Lung (tissue), 12 donors: Measurements from ENCODE around the gene KIAA0513. TPM values are rescaled to one million over a fixed set of nuclear protein-coding genes. Genes with fewer than 3 reads are reported as not detected.
A peak's percentile ranks its signal among the peaks of the same experiment; 100 is the strongest.

ENCODE experiments used
- ATAC-seq: fragments of 200-7000 bp; cut with Tn5 transposase; one replicate; pipeline ENCODE4 v1.9.1; 2020; ENCODE audit warnings: moderate number of reproducible peaks; ENCODE audit not compliant: insufficient read depth, low FRiP score
- DNase-seq, 3 donors: peaks; one replicate each; pipeline ENCODE4 v3.0.0-alpha.2; 2013 to 2017
- H3K27ac ChIP-seq, 2 donors: one replicate each; pipeline ENCODE4 v1.5.1; 2013; ENCODE audit warnings: mild to moderate bottlenecking in 2 of 2, moderate library complexity in 2 of 2, control low read depth in 1 of 2, inconsistent platforms in 1 of 2, low read depth in 1 of 2, low read length in 1 of 2
- H3K27me3 ChIP-seq, 3 donors: one replicate each; pipeline ENCODE4 v1.5.1; 2013; ENCODE audit warnings: low read length in 2 of 3; ENCODE audit not compliant: control insufficient read depth in 3 of 3, insufficient read depth in 3 of 3
- H3K36me3 ChIP-seq, 4 donors: one replicate each; pipeline ENCODE4 v1.5.1; 2013; ENCODE audit warnings: low read length in 4 of 4, mild to moderate bottlenecking in 1 of 4, moderate library complexity in 1 of 4; ENCODE audit not compliant: control insufficient read depth in 4 of 4, insufficient read depth in 4 of 4
- H3K4me1 ChIP-seq, 5 donors: one replicate each; pipeline ENCODE4 v1.5.1; 2013; ENCODE audit warnings: low read length in 5 of 5, mild to moderate bottlenecking in 2 of 5, moderate library complexity in 1 of 5; ENCODE audit not compliant: control insufficient read depth in 5 of 5, insufficient read depth in 5 of 5
- H3K4me3 ChIP-seq: one replicate; pipeline ENCODE4 v1.5.1; 2013; ENCODE audit warnings: mild to moderate bottlenecking, control low read depth, moderate library complexity
- H3K9ac ChIP-seq, 2 donors: one replicate each; pipeline ENCODE4 v1.5.1; 2013; ENCODE audit warnings: low read length in 2 of 2, control low read depth in 1 of 2; ENCODE audit not compliant: insufficient read depth in 1 of 2
- H3K9me3 ChIP-seq, 4 donors: one replicate each; pipeline ENCODE4 v1.5.1; 2013; ENCODE audit warnings: low read length in 3 of 4, mild to moderate bottlenecking in 1 of 4, moderate library complexity in 1 of 4; ENCODE audit not compliant: control insufficient read depth in 4 of 4, insufficient read depth in 3 of 4
- CTCF ChIP-seq: IDR thresholded peaks from 2 replicates; pipeline ENCODE4 v1.5.1; 2012; ENCODE audit warnings: mild to moderate bottlenecking; ENCODE audit errors: control extremely low read depth, extremely low read depth
- WGBS, 2 donors: extraction: QIAGEN DNeasy Blood & Tissue Kit; methylation state at CpG; one replicate each; pipeline ENCODE4 v1.1.7; 2013; 5-methylcytosine and 5-hydroxymethylcytosine counted together
- polyA plus RNA-seq, 2 donors: library from polyadenylated mRNA; stranded (reverse); fragments of 200-250 nt; gene quantifications; one replicate each; pipeline ENCODE4 v1.2.1, GENCODE V29; 2013
- total RNA-seq, 2 donors: library from RNA; depleted of rRNA in 1 of 2; stranded (reverse); fragments of >200 nt in 1 of 2; gene quantifications; one replicate each; pipeline ENCODE4 v1.2.1, GENCODE V29; 2014 to 2021
- donor health status: control.
- donor health status: control.
- donor health status: Bipolar disorder and iron deficiency.
- donor health status: healthy.
- donor health status: DM: yes; HTN: yes; CAD: no.

Gene KIAA0513
- total and polyA plus RNA-seq, 4 donors: 10.4 to 23.5 (median 12.0) TPM

GRCh38 chr16:85045077-85045476 is 17.5 kb downstream of the KIAA0513 start:
- DNase-seq: no peak
- no peaks in the 10 kb centered on the region for H3K36me3 ChIP-seq
- TF ChIP-seq CTCF: no peak
- no peaks in the 10 kb centered on the region for H3K27me3 ChIP-seq
- H3K4me1 ChIP-seq: peaks cover 0 to 42% (median 22%) of the 10 kb centered on the region in 5 donors
- 94 to 98% methylated on average over 5 of the region's 5 CpGs for WGBS, 2 donors
- ATAC-seq: no peak
- no peak overlapping the region for H3K9ac ChIP-seq
- H3K27ac ChIP-seq: no peak overlapping the region
- no peaks in the 10 kb centered on the region for H3K9me3 ChIP-seq
- no peak overlapping the region for H3K4me3 ChIP-seq

GRCh38 chr16:85045641-85046471 is 18.3 kb downstream of the KIAA0513 start:
- H3K27me3 ChIP-seq: no peaks in the 10 kb centered on the region
- no peaks in the 10 kb centered on the region for H3K9me3 ChIP-seq
- H3K9ac ChIP-seq: no peak overlapping the region
- H3K36me3 ChIP-seq: no peaks in the 10 kb centered on the region
- ATAC-seq (no peak), DNase-seq (no peak)
- peaks cover 0 to 40% (median 22%) of the 10 kb centered on the region in 5 donors for H3K4me1 ChIP-seq
- 78 to 82% methylated on average over 23 of the region's 23 CpGs for WGBS, 2 donors
- no peak overlapping the region for H3K4me3 ChIP-seq
- no peak overlapping the region for H3K27ac ChIP-seq
- TF ChIP-seq CTCF: no peak

- ATAC-seq (no peak), DNase-seq (no peak)
- WGBS, 2 donors: 71 to 77% methylated on average over 8 of the region's 8 CpGs
- H3K4me1 ChIP-seq: peaks cover 0 to 39% (median 22%) of the 10 kb centered on the region in 5 donors
- H3K4me3 ChIP-seq: no peak overlapping the region
- H3K9ac ChIP-seq: no peak overlapping the region
- no peaks in the 10 kb centered on the region for H3K36me3 ChIP-seq
- H3K27me3 ChIP-seq: no peaks in the 10 kb centered on the region
- no peak for TF ChIP-seq CTCF
- H3K9me3 ChIP-seq: no peaks in the 10 kb centered on the region
- peak overlapping the region in 1 of 2 donors; percentile 56 for H3K27ac ChIP-seq
Observed at GRCh38 chr16:85046472-85046916, 18.9 kb downstream of the KIAA0513 start.
